CD14-positive monocyte (primary cell): ENCODE measurements around the gene FAT1. TPM values are rescaled to one million over a fixed set of nuclear protein-coding genes. Genes with fewer than 3 reads are reported as not detected.

Experiments
- DNase-seq, 3 donors: peaks; one replicate each; pipeline ENCODE4 v3.0.0-alpha.2; 2011 to 2022
- H2AFZ ChIP-seq: 2 replicates; pipeline ENCODE4 v1.6.0; 2012; ENCODE audit warnings: mild to moderate bottlenecking, low read depth, low read length, inconsistent platforms; ENCODE audit not compliant: insufficient read depth, poor library complexity, severe bottlenecking
- H3K27ac ChIP-seq, 2 donors: 1 replicate in 1 of 2; 2 replicates in 1 of 2; pipeline ENCODE4 v1.5.1; 2012 to 2013; ENCODE audit warnings: low read length in 2 of 2, control low read depth in 1 of 2, inconsistent platforms in 1 of 2, low read depth in 1 of 2, mild to moderate bottlenecking in 1 of 2
- H3K27me3 ChIP-seq, 2 donors: one replicate each; pipeline versions ENCODE4 v1.6.0 to v1.6.1; 2011 to 2013; ENCODE audit warnings: low read length in 2 of 2; ENCODE audit not compliant: control insufficient read depth in 2 of 2, insufficient read depth in 2 of 2
- H3K36me3 ChIP-seq, 2 donors: replicated peaks in 1 of 2; 1 replicate in 1 of 2; 2 replicates in 1 of 2; pipeline versions ENCODE4 v1.5.1 to v1.6.1; 2012 to 2013; ENCODE audit warnings: low read length in 2 of 2, control low read depth in 1 of 2, inconsistent platforms in 1 of 2, mild to moderate bottlenecking in 1 of 2; ENCODE audit not compliant: insufficient read depth in 2 of 2, control insufficient read depth in 1 of 2
- H3K4me1 ChIP-seq, 2 donors: 1 replicate in 1 of 2; 2 replicates in 1 of 2; pipeline versions ENCODE4 v1.5.1 to v1.6.1; 2012 to 2013; ENCODE audit warnings: low read length in 2 of 2, control low read depth in 1 of 2, inconsistent platforms in 1 of 2, mild to moderate bottlenecking in 1 of 2, moderate library complexity in 1 of 2; ENCODE audit not compliant: insufficient read depth in 2 of 2, control insufficient read depth in 1 of 2
- H3K4me2 ChIP-seq: replicated peaks from 2 replicates; pipeline ENCODE3; 2012; ENCODE audit warnings: low read length, moderate library complexity, mild to moderate bottlenecking; ENCODE audit not compliant: poor library complexity, severe bottlenecking; ENCODE audit errors: extremely low read depth
- H3K4me3 ChIP-seq, 3 experiments: fragments of 200-600 bp in 1 of 3; sonication (generic) in 1 of 3; replicated peaks in 1 of 3; 1 replicate in 2 of 3; 2 replicates in 1 of 3; pipeline ENCODE4 v1.5.1; 2011 to 2013; ENCODE audit warnings: low read length in 3 of 3, mild to moderate bottlenecking in 3 of 3, control low read depth in 2 of 3, low read depth in 2 of 3, inconsistent platforms in 1 of 3, moderate library complexity in 1 of 3
- H3K79me2 ChIP-seq: 2 replicates; pipeline ENCODE4 v1.6.0; 2012; ENCODE audit warnings: mild to moderate bottlenecking, control low read depth, inconsistent platforms, low read length, moderate library complexity; ENCODE audit not compliant: insufficient read depth
- H3K9ac ChIP-seq: 2 replicates; pipeline ENCODE4 v1.6.0; 2017; ENCODE audit warnings: low read length, mild to moderate bottlenecking; ENCODE audit not compliant: insufficient read depth, poor library complexity, severe bottlenecking
- H3K9me3 ChIP-seq, 2 donors: replicated peaks in 1 of 2; 1 replicate in 1 of 2; 2 replicates in 1 of 2; pipeline versions ENCODE4 v1.5.1 to v1.6.1; 2012 to 2013; ENCODE audit warnings: low read length in 2 of 2, control low read depth in 1 of 2; ENCODE audit not compliant: control insufficient read depth in 1 of 2, insufficient read depth in 1 of 2
- H4K20me1 ChIP-seq: 2 replicates; pipeline ENCODE4 v1.6.0; 2012; ENCODE audit warnings: mild to moderate bottlenecking, low read length, control low read depth, moderate library complexity; ENCODE audit not compliant: insufficient read depth
- H3K27ac Mint-ChIP-seq, 7 donors: one replicate each; pipeline ENCODE4 v1.8.0; 2020; ENCODE audit warnings: mild to moderate bottlenecking in 7 of 7, mixed read lengths in 7 of 7, moderate library complexity in 6 of 7, inconsistent platforms in 2 of 7
- H3K27me3 Mint-ChIP-seq, 3 donors: one replicate each; pipeline ENCODE4 v1.8.0; 2021 to 2022; ENCODE audit warnings: low read depth in 3 of 3, mild to moderate bottlenecking in 3 of 3, mixed read lengths in 3 of 3, moderate library complexity in 3 of 3, inconsistent platforms in 1 of 3
- H3K36me3 Mint-ChIP-seq, 2 donors: one replicate each; pipeline ENCODE4 v1.8.0; 2020; ENCODE audit warnings: mixed read lengths in 2 of 2, inconsistent platforms in 1 of 2, mild to moderate bottlenecking in 1 of 2
- H3K4me1 Mint-ChIP-seq: one replicate; pipeline ENCODE4 v1.8.0; 2020; ENCODE audit warnings: mild to moderate bottlenecking, mixed read lengths
- H3K4me3 Mint-ChIP-seq, 2 donors: one replicate each; pipeline ENCODE4 v1.8.0; 2020; ENCODE audit warnings: mild to moderate bottlenecking in 2 of 2, mixed read lengths in 2 of 2, moderate library complexity in 1 of 2
- H3K9me3 Mint-ChIP-seq, 7 donors: one replicate each; pipeline ENCODE4 v1.8.0; 2020 to 2022; ENCODE audit warnings: mixed read lengths in 7 of 7, mild to moderate bottlenecking in 6 of 7, moderate library complexity in 6 of 7, inconsistent platforms in 2 of 7
- WGBS: methylation state at CpG from one replicate; pipeline ENCODE4 v1.1.5; 2013; ENCODE audit warnings: missing lambda C conversion rate; ENCODE audit not compliant: insufficient coverage; 5-methylcytosine and 5-hydroxymethylcytosine counted together
- intact Hi-C, 2 donors: fragments of 100-400 bp; cut with micrococcal nuclease; formaldehyde crosslinking; loops; one replicate each; pipeline versions ENCODE4 v1.15.0 to v1.15.1; 2023
- polyA plus RNA-seq, 3 donors: library from polyadenylated mRNA; depleted of rRNA in 1 of 3; unstranded in 2 of 3; stranded (reverse) in 1 of 3; fragments of 300-500 nt in 2 of 3; fragments of >200 nt in 1 of 3; fragmentation: Illumina TruSeq in 2 of 3; gene quantifications; 1 replicate in 2 of 3; 2 replicates in 1 of 3; pipeline ENCODE4 v1.2.3, GENCODE V29; 2012 to 2021
- TF ChIP-seq, protein P1 (sequence below): fragments of 200-600 bp; IDR thresholded peaks from one replicate; pipeline ENCODE4 v1.8.0; 2022; ENCODE audit warnings: antibody characterized with exemption, mild to moderate bottlenecking

FAT1 gene
- polyA plus RNA-seq, 3 donors, result not detected

DNA sequence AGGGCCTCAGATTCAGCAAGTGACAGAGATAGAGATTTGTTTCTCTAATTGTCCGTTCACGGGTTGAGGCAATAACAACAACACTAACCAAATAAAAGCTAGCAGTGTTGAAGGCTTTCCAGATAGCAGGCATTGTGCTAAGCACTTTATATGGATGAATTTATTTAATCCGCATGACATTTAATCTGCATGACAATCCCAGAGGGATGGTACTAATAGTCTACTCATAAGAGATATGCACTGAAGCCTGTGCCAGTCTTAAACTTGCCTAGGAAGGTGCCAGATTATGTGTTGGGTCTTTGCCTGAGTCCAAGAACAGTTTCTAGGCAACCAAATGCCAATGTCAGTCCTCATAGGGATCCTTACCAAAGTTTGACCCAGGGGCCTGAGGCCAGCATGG lies 37.7 kb upstream of the FAT1 start:
- Mint-ChIP-seq H3K27ac (no peak overlapping the region), H3K36me3 (no peaks in the 10 kb centered on the region), H3K4me1 (no peaks in the 10 kb centered on the region), H3K9me3 (peaks cover 7 to 39% (median 13%) of the 10 kb centered on the region in 7 donors), H3K4me3 (no peak overlapping the region), H3K27me3 (peaks cover 0 to 5% (median 1%) of the 10 kb centered on the region in 3 donors)
- Histone ChIP-seq H3K36me3 (no peaks in the 10 kb centered on the region), H3K79me2 (no peaks in the 10 kb centered on the region), H3K27ac (no peak overlapping the region), H3K4me1 (no peaks in the 10 kb centered on the region), H3K9me3 (peaks cover 6 to 21% of the 10 kb centered on the region in 2 donors), H3K27me3 (no peaks in the 10 kb centered on the region), H2AFZ (no peak overlapping the region), H3K4me2 (no peak overlapping the region), H3K9ac (no peak overlapping the region), H3K4me3 (no peak overlapping the region), H4K20me1 (no peaks in the 10 kb centered on the region)
- TF ChIP-seq, protein P1, sequence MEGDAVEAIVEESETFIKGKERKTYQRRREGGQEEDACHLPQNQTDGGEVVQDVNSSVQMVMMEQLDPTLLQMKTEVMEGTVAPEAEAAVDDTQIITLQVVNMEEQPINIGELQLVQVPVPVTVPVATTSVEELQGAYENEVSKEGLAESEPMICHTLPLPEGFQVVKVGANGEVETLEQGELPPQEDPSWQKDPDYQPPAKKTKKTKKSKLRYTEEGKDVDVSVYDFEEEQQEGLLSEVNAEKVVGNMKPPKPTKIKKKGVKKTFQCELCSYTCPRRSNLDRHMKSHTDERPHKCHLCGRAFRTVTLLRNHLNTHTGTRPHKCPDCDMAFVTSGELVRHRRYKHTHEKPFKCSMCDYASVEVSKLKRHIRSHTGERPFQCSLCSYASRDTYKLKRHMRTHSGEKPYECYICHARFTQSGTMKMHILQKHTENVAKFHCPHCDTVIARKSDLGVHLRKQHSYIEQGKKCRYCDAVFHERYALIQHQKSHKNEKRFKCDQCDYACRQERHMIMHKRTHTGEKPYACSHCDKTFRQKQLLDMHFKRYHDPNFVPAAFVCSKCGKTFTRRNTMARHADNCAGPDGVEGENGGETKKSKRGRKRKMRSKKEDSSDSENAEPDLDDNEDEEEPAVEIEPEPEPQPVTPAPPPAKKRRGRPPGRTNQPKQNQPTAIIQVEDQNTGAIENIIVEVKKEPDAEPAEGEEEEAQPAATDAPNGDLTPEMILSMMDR, result no peak
- intact Hi-C loops, result no loop called here
- no peak for DNase-seq
- no CpG with 5 or more reads among the region's 3 CpGs for WGBS

DNA sequence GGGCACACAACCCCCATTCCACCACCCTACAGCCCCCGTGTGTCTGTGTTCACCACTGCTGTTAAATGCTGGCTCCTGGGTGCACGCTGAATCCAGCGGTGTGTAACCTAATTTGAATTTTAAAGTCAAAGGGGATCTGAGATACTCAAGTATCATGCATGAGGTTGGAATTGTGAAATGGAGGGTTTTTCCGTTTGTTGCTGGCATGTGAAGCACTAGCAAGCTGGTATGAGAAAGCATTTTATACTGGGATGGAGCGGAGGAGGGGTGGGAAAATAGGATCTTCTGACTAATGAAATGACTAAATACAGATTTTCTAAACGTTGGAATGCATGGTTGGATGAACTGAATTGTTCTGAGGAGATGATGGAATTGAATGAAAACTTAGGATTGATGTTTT lies 36.9 kb upstream of the FAT1 start:
- intact Hi-C loops, result no loop called here
- H3K36me3 Mint-ChIP-seq, result no peaks in the 10 kb centered on the region
- Histone ChIP-seq H3K27ac (no peak overlapping the region), H3K9me3 (peaks cover 6 to 16% of the 10 kb centered on the region in 2 donors), H3K36me3 (no peaks in the 10 kb centered on the region), H4K20me1 (no peaks in the 10 kb centered on the region), H3K4me3 (no peak overlapping the region), H3K4me1 (no peaks in the 10 kb centered on the region), H3K79me2 (no peaks in the 10 kb centered on the region), H2AFZ (no peak overlapping the region), H3K27me3 (no peaks in the 10 kb centered on the region), H3K9ac (no peak overlapping the region), H3K4me2 (no peak overlapping the region)
- H3K4me3 Mint-ChIP-seq, result no peak overlapping the region
- TF ChIP-seq, protein P1, result no peak
- H3K9me3 Mint-ChIP-seq, result peaks cover 9 to 33% (median 16%) of the 10 kb centered on the region in 7 donors
- no peak overlapping the region for H3K27ac Mint-ChIP-seq
- no peak for DNase-seq
- no peaks in the 10 kb centered on the region for H3K4me1 Mint-ChIP-seq
- WGBS, result 90% methylated on average over 4 of the region's 6 CpGs
- H3K27me3 Mint-ChIP-seq, result peaks cover 0 to 5% (median 1%) of the 10 kb centered on the region in 3 donors
